Ureter (tissue), 1 donor: Measurements from ENCODE around the gene HBA2. TPM values are rescaled to one million over a fixed set of nuclear protein-coding genes. Genes with fewer than 3 reads are reported as not detected.
"Not testable (repeated sequence)": the region's sequence is repeated elsewhere in the genome, so short reads cannot be mapped to it uniquely, and the experiment has no call there.

ENCODE experiments used
- DNase-seq: peaks from one replicate; pipeline ENCODE4 v3.0.0-alpha.2; 2020; ENCODE audit warnings: low spot score
- total RNA-seq: library from RNA; stranded (reverse); gene quantifications from one replicate; pipeline ENCODE4 v1.2.4, GENCODE V29; 2023
- donor health status: DM: yes; HTN: yes; CAD: no.

The HBA2 gene
- 88.0 TPM for total RNA-seq

- DNase-seq, result not testable (repeated sequence)
Measured at GRCh38 chr16:172374-172941, at the start of gene HBA2. HBA2 (plus strand) TSS chr16:172876; CDS start chr16:172913, 37 bp downstream.

- not testable (repeated sequence) for DNase-seq
Measured at GRCh38 chr16:123558-124350, 48.9 kb upstream of the HBA2 start.

- DNase-seq, result no peak
Measured at GRCh38 chr16:125011-125410, 47.7 kb upstream of the HBA2 start.

- DNase-seq, result no peak
Measured at GRCh38 chr16:129075-129474, 43.6 kb upstream of the HBA2 start.

- no peak for DNase-seq
Measured at GRCh38 chr16:130533-131173, 42.0 kb upstream of the HBA2 start.

- DNase-seq, result no peak
Measured at GRCh38 chr16:132120-132519, 40.6 kb upstream of the HBA2 start.

- DNase-seq, result no peak
Measured at GRCh38 chr16:133716-134115, 39.0 kb upstream of the HBA2 start.

- DNase-seq, result peak; percentile 51
Measured at GRCh38 chr16:138049-138417, 34.6 kb upstream of the HBA2 start.

- DNase-seq, result no peak
Measured at GRCh38 chr16:140175-140857, 32.4 kb upstream of the HBA2 start.

- DNase-seq, result no peak
Measured at GRCh38 chr16:142405-142967, 30.2 kb upstream of the HBA2 start.

- DNase-seq, result no peak
Measured at GRCh38 chr16:143047-143446, 29.6 kb upstream of the HBA2 start.

- DNase-seq, result no peak
Measured at GRCh38 chr16:143456-143855, 29.2 kb upstream of the HBA2 start.

GRCh38 chr16:144797-145252 is 27.9 kb upstream of the HBA2 start:
- no peak for DNase-seq

- no peak for DNase-seq
Measured at GRCh38 chr16:146646-147045, 26.0 kb upstream of the HBA2 start.

- DNase-seq, result no peak
Measured at GRCh38 chr16:149024-149660, 23.5 kb upstream of the HBA2 start.

GRCh38 chr16:152141-153128 is 20.2 kb upstream of the HBA2 start, which contains the start of gene HBZ:
HBZ (plus strand) TSS chr16:152644; CDS start chr16:152910, 266 bp downstream.
- peak; percentile 43 for DNase-seq

GRCh38 chr16:153129-153521 is 19.6 kb upstream of the HBA2 start:
- not testable (repeated sequence) for DNase-seq

- not testable (repeated sequence) for DNase-seq
Measured at GRCh38 chr16:153550-154216, 19.0 kb upstream of the HBA2 start.

- DNase-seq, result peak; percentile 28
Measured at GRCh38 chr16:154217-155030, 18.3 kb upstream of the HBA2 start.
